HG03097 (cell line): Measurements from ENCODE around the gene C1QL3.

Experiments
- ATAC-seq: cut with Tn5 transposase; IDR thresholded peaks from one replicate; pipeline ENCODE4 v1.9.1; 2021; ENCODE audit not compliant: unreplicated experiment, low FRiP score

C1QL3 gene

DNA sequence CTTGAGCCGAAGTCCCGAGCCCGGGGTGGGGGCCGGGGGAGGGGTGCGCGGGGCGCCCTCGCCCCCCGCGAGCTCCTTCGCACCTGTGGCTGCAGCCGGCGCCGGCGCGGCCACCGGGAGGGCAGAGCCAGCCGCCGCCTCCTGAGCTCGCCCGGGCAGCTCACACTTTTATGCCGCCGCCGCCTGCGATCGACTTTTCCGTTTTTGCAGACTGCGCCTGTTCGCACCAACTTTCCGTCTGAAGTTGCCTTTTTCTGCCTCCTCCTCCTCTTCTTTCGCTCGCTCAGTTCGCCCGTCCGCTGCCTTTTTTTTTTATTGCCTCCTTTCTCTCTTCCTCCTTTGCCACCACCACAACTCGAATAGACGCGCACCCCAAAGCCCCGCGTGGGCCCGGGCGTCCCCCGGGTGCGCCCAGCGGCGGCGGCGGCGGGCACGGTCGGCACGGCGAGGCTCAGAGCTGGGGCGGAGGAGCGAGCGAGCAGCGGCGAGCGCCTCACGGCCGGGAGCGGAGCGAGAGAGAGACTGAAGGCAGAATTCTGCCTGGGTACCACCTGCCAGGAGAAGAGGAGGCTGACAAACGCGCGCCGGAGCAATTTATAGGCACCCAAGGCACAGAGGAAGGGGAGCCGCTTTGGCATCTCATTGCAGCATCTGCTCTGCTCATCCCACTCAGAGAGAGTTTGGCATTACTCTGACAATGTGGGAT lies at the start of gene C1QL3:
Gene C1QL3 (minus strand): TSS at position 569 of the 706 bp plus-strand sequence. CDS start 814 bp downstream, outside the sequence.
- ATAC-seq, result peak; percentile 24

DNA sequence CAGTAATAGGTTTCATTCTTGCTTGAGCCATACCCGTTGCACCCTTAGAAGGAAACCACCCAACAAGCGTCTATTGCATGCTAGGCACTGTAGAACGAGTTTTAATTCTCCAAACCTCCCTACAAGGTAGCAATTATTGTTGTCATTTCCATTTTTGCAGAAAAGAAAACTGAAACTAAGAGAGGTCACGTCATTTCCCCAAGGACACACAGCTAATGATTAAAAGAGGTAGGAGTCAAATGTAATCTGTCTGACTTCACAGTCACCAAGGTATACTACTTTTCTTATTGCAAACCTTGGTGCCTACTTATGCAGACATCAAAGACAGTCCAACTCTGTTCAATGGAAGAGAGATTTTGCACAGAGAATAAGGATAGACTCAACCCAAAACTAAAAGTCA lies 49.1 kb upstream of the C1QL3 start:
- ATAC-seq, result peak; percentile 95

DNA sequence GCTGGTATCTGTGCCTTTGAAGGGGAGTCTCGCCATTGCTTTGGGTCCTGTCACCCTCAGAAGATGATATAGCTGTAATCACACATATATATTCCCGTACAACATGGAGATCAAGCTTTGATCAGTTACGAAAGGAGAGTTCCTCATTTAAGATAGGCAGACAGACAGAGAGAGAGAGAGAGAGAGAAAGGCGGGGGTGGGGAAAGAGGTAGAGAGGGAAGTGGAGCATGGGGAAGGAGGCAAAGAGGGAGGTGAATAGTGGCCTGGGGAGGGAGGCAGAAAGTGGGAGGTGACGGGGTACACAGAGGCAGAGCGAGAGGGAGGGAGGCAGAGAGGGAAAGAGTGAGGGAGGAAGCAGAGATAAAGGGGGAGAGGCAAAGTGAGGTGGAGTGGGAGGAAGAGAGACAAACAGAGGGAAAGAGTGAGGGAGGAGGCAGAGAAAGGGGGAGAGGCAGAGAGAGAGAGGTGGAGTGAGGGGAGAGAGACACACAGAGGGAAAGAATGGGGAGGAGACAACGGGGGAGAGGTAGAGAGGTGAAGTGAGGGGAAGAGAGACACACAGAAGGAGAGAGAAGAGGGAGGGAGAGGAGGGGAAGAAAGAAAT lies 44.6 kb upstream of the C1QL3 start:
- ATAC-seq, result no peak

GRCh38 chr10:16565604-16566003 lies 43.9 kb upstream of the C1QL3 start:
- ATAC-seq, result no peak

DNA sequence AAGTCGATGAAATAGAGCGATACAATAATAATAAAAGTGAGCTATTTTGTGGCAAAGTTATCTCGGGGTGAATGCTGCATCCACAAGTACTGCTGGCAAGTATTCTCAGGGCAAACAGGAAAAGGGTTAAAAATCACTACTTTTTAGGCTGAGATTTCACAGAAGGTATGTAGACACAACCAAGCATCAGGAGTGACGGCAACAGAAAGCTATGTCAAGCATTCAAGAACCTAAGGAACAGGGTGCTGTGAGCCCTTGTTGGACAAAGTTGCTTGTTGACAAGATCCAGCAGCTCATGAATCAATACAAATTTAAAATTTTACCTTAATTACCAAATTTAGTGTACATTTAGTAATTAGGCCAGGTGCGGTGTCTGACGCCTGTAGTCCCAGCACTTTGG lies 41.2 kb upstream of the C1QL3 start:
- ATAC-seq, result no peak

DNA sequence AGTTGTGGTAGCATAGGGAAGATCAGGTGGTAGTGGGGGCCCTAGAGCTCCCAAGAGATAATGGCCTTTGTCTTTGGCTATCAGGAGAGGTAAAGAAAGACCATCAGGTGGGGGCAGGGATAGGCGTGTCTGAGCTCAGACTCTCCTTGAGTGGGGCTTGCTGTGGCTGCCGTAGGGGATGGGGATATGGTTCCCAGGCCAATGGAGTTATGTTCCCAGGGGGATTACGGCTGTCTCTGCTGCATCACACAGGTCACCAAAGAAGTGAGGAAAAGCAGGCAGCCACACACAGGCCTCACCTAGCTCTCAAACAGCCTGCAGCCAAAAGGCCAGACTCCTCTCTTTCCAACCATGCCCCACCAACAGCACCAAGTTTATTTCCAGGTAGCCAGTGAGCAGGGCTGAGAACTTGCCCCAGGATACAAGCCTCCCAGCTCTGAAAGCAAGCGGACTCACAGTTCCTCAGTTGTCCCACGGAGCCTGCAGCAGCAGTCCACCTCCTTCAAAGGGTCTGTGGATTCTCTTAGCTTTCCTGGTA lies 37.6 kb upstream of the C1QL3 start:
- ATAC-seq, result no peak

GRCh38 chr10:16547973-16548372 lies 26.3 kb upstream of the C1QL3 start:
- ATAC-seq, result no peak

DNA sequence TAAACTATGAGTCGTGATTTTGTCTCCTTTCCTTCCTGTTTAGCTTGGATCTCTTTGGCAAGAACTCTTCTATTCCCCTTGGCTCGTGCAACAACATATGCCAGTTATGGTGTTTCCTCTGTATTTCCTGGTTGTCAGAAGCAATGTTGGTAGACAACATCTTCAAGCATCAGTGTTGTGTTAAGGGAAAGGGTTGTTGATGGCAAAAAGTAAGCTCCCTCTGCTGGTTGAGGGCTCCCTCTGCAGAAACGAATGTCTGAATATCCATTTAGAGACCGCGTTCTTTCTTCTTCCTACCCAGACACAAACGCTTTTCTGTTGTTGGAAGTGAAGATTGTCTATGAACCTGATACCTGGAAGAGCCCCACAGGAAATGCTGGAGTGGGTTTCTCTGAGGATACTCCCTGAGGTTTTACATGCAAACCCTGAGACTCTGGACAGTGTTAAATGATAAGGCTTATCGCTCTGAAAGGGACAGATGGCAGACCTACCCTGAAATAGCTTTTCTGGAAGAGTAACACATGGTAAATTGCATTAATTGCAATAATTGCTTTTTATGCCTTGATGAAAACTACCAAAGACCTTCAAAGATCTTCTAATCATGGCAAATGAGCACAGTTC lies 23.5 kb upstream of the C1QL3 start:
- ATAC-seq, result no peak

DNA sequence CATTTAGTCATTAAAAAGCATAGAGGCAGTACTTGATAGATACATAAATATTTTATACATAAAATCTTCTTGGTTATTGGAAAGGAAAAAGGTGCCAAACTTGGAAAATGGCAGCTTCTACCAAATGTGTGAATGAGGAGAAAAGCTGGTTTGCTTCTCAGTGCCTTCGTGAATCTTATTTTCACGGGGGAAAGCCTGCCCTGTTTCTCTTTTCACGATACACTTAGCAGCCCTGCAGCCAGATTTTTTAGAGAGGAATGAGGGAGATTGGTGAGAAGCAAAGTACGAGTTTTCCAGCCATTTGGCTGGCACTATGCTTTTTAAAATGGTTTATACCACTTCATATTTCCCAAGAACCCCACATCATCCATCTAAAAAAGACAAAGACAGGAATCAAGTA lies 22.9 kb upstream of the C1QL3 start:
- no peak for ATAC-seq

GRCh38 chr10:16544099-16544498 lies 22.4 kb upstream of the C1QL3 start:
- ATAC-seq, result no peak

GRCh38 chr10:16536155-16536554 lies 14.5 kb upstream of the C1QL3 start:
- no peak for ATAC-seq

- ATAC-seq, result no peak
Observed at GRCh38 chr10:16529853-16530252, 8.2 kb upstream of the C1QL3 start.

DNA sequence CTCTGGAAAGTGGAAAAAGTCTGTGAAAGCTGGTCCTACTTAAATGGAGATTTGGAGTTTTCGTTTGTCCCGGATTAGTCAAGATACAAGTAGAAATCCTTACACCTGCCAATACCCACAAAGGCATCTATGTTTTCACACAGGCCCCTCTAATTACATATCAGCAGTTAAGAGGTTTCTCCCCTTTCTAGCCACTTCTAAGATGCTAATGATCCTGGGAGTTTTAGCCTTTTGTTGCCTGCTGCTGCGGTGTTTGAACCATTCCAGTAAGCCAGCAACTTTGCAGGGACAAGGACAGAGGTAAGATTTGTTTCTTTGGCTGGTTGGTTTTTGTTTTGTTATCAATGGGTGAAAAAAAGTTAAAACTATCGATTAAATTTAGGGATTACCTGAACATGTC lies 5.8 kb upstream of the C1QL3 start:
- no peak for ATAC-seq

DNA sequence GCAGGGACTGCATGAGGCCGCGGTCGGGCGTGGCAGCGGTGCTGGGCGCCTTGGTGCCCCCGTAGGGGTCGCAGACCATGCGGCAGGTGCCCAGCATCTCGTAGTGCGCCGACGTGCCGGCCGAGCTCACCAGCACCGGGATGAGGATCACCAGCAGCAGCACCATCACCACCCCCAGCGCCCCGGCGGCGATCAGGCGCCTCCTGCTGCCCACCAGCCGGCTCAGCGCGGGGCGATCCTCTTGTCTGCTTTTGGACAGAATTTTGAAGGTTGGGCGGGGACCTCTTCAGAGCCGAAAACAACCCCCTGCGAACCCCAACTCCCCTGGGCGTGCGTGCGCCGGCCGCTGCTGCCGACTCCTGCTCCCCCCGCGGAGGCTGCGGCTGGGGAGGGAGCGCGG lies 779 bp downstream of the C1QL3 start:
- peak; percentile 59 for ATAC-seq

- peak; percentile 24 for ATAC-seq
Observed at GRCh38 chr10:16519908-16520861, 1.5 kb downstream of the C1QL3 start.

GRCh38 chr10:16519250-16519907 lies 2.3 kb downstream of the C1QL3 start:
- ATAC-seq, result no peak

DNA sequence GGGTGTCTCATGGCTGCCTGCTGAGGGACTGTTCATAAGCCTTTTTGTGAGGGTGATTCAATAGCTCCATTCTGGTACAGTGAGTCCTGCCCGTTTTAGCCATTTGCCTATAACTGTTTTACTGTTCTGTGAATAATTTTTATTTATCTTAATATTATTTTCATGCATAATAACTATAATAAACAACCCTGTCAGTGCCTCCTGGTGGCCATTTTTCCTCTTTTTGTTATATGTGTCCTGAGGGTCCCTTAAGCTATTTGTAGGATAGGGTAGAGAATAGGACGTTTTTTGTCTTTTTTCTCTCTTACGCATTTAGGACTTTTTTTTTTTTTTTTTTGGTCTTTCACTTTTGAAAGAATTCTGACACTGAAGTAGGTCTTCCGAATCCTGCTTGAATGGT lies 2.9 kb downstream of the C1QL3 start:
- no peak for ATAC-seq

- ATAC-seq, result no peak
Observed at GRCh38 chr10:16510843-16511242, 10.8 kb downstream of the C1QL3 start.

GRCh38 chr10:16509996-16510395 lies 11.7 kb downstream of the C1QL3 start:
- no peak for ATAC-seq

DNA sequence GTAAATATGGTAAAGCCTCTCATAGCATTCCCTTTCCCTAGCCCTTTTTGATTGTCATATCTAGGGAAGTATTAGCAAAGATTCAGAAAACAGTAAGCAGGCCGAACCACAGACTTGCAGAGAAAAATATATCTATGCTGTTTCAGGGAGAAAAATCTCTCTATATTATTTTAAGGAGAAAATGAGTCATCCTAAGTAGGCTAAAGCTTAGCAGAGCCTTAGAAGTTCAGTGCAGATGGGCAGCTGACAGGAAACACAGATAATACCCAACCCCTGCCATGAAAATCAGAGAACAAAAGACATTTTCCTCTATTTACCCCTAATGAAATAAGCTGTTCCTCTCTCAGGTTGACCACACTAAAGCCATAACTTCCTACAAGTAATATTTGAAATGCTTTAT lies 16.5 kb downstream of the C1QL3 start:
- no peak for ATAC-seq
